Inferior parietal cortex (tissue), 1 donor: ENCODE results near the gene IFT81.

Experiments
- DNase-seq: peaks from one replicate; pipeline ENCODE4 v3.0.0-alpha.2; 2016; ENCODE audit errors: extremely low spot score

The IFT81 gene

DNA sequence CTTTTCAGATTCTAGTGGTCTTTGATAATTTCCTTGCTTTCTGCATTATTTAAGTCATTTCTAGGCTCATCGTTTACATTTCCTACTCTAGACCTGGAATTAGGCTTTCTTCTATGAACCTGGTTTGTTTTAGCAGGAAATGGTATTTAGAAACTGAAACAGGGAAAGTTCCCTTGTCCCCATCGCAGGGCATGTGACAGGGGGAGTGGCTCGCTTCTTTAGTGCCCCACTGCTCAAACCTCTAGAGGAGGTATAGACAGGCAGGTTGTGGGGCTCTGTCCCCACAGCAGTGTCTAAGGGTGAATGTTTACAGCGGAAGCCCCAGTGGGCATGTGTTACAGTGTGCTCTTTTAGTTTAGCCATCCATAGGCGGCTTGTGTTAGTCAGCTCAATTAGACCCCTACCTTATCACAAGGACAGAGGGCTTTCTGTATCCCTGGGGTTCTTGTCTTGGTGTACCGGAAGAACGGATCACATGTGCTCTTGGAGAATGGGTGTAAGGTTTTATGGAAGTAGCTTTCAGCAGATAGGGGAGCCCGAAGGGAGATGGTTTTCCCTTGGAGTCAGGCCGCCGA lies 25.0 kb downstream of the IFT81 start:
- DNase-seq = no peak

DNA sequence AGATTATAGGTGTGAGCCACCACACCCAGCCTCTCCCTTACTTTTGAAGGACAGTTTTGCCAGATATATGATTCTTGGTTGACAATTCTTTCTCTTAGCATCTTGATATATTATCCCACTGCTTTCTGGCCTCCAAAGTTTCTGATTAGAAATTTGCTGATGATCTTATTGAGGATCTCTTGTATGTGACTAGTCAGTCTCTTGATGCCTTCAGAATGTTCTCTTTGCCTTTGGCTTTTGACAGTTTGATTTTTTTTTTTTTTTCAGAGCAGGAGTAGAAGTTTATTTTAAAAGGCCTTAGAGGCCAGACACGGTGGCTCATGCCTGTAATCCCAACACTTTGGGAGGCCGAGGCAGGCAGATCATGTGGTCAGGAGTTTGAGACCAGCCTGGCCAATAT lies 32.6 kb downstream of the IFT81 start:
- DNase-seq = no peak

DNA sequence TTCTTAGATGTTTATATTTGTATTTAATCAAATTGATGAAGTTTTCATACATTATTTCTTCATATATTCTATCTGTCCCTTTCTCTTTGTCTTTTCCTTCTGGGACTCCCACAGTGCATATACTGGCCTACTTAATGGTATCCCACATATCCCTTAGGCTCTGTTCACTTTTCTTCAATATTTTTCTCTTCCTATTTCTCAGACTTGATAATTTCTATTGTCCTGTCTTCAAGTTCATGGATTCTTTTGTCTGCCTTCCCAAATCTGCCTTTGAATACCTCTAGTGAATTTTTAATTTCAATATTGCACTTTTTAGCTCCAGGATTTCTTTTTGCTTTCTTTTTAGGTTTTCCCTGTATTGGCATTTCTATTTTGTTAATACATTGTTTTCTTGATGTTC lies 33.4 kb downstream of the IFT81 start:
- DNase-seq = no peak

DNA sequence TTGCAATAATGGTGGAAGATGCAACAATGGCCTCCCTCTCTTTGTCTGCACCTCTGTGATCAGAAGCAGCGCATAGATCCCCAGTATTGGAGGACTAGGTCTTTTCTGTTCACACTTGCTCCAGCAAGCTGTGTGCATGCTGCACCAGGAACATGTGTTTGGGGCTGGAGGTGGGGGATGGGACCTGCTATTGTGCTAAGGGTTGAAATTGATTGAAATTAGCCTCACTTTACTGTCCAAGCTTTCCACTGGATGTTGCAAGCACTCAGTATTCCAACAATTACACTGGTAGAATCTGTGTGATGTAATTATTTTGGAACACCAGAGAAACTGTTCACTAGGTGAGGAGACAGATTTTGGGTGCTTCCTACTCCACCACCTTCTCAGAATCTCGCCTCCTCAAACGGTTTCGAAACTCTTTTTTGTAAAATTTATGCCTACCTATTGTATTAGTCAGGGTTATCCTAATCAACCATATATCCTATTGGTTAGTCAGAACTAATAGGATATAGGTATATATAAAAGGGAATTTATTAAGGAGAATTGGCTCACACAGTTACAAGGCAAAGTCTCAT lies 35.6 kb downstream of the IFT81 start:
- DNase-seq = no peak

DNA sequence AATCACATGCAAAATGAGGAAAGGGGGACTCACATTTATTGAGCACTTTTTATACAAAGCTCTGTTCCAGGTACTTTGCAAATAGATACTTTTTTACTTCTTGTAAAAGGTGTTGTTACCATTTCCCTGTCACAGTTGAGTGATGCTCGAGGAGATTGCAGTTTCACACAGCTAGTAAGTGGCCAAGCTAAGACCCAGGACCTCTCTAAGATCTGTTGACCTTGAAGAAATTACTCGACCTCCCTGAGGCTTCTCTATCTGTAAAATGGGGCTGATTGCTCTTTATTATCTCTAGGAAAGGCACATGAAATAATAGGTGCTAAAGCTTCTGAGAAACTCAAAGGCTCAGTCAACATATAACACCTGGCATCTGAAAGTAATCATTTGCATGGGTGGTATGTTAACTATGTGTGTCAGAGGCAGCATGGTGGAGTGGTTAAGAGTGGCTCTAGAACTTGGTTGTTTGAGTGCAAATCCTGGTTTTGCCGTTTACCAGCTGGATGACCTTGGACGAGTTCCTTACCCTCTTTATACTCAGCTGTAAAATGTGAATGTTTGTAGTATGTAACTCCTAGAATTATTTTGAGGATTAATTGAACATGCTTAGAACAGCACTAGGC lies 41.5 kb downstream of the IFT81 start:
- no peak for DNase-seq

DNA sequence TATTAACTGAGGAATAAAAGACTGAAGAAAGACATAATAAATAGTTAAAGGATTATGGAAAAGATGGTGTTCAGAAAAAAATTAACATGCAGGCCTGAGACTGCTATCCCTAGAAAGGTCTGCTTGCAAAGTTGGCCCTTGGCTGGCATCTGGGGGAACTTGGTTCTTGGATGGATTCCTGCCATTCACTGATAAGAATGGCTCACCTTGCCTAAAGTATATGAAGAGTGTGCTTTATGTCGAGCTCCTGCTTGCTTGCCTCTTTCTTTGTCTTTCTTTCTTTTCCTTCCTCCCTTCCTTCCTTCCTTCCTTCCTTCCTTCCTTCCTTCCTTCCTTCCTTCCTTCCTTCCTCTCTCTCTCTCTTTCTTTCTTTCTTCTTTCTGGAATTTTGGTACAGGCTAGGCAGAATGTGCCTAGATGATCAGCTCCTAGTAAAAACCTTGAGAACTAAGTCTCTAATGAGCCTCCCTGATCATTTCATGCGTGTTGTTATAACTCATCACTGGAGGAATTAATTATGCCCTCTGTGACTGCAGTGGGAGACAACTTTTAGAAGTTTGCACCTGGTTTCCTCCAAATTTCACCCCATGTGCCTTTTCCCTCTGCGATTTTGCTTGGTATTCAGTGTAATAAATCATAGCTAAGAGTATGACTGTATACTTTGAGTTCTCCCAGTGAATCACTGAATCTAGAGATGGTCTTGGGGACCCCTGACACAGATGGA lies 44.7 kb downstream of the IFT81 start:
- no peak for DNase-seq

DNA sequence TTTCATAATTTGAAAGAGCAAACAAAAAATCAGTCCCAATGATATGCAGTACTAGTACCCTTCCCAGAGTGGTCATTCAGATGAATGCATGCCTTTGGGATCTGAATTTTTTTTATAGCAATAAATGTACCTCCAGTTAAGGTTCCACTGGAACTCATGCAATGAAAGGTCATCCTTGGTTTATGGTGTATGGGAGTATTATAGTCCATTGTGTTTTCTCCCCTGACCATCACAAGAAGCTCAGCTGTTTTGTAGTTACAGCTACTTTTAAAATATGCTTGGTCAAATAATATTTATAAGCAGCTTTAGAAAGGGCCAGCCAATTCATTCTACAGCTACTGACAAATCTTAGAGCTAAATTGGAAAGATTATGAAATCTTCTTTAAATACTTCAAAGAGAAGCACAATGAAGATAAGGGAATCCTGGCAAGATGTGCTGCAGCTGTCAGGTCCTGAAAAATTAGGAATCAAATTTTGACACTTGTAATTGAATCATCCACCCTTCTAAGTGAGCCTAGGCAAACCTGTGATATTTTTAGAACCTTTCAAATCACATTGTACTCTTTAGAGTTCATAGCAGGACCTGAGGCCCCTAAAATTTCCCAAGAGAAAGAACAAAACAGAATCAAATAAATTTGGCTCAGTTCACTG lies 46.5 kb downstream of the IFT81 start:
- DNase-seq = no peak

DNA sequence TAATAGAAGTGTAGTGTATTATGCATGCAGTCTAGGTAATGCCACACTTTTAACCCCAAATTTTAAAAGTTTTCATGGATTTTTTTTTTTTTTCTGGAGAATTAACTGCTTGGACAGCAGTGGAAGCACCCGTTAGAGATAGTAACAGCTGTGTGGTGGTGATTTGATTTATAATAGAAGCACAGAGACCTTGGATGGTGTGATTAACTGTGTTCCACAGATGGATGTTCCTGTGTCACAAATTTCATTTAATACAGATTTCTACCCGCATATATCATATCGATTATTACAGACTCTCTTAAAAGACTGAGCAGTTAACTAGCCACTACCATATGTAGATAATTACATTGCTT lies 47.0 kb downstream of the IFT81 start:
- no peak for DNase-seq

DNA sequence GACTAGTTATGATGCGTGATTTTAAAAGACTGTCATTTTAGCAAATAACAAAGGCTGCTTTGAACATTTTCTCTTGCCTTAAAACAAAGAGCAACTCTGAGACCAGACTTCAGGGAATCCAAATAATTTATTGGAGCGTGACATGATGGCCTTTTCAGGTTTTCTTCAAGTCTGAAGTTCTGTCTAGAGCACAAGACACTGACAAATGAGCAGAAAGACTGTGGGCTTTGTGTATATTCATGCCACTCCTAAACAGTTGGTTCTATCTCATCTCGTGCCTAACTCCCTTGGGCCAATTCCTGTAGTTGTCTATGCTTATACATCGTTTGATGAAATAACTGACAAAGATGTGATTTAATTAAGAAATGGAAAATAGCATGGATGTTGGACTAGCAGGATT lies 47.5 kb downstream of the IFT81 start:
- DNase-seq = no peak

DNA sequence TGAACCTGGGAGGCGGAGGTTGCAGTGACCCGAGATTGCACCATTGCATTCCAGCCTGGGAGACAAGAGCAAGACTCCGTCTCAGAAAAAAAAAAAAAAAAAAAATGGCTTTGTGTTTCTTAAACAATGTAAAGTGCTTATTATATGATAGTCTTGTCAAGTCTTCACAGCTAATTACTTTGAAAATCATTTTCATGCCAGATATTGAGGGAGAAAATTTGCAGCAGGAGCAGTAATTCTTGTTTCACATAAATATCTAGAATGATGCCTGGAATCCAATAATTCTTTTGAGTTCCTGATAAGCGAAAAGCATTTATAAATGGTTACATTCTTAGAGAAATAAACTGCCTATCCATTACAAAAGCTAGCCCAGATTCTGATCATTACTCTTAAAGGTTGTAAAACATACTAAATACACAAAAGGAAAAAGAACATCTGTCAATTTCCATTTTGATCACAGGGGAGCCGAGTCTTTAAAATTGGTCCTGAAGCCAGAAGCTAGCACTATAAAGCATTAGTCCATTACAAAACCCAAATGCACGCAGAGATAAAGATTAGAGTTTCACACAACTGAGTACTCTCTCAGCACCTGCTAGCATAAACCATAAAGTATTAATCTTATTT lies 50.3 kb downstream of the IFT81 start:
- no peak for DNase-seq

DNA sequence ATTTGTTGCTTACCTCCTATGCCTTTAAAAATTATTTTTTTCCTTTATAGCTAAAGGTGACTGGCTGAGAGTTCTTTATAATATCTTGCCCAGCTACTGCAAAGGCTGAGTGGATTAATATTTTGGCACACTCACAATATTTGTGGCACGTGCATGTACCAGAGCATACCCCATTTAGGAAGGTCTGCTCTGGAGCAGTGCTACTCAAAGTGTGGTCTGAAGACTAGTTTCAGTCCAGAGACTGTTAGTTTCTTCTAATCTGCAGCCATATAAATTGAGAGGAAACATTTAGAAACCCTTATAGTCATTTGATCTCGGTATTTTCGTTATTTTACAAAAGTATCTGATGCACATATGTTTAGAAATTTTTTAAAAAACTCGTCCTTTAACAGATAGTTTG lies 51.0 kb downstream of the IFT81 start:
- no peak for DNase-seq

DNA sequence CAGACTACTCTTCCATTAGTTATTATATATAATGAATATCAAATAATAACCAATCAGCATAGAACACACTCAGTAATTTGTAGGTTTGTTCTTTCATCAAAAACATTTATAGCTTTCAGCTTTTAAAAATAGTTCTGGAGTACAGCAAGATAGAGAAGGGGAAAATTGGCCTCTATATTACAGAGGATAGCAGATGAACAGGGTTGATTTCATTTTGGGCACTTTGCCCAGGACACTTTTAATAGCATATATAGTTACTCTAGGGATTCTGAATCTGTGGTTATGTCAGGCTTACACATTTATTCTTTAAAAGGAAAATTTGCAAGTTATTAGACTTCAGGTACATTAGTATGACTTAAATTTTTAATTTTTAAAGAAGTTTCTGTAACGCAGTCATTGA lies 52.6 kb downstream of the IFT81 start:
- DNase-seq = no peak

DNA sequence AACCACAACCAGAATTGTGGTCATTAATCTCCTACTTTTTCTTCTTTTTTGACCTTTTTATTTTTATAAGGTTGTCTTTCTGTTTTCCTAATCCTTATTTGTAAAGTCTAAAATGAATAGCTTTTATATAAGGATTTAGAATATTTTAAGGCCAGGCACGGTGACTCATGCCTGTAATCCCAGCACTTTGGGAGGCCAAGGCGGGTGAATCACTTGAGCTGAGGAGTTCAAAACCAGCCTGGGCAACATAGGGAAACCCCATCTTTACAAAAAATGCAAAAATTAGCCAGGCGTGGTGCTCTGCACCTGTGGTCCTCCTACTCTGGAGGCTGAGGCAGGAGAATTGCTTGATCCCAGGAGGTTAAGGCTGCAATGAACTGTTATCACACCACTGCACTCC lies 55.1 kb downstream of the IFT81 start:
- no peak for DNase-seq

DNA sequence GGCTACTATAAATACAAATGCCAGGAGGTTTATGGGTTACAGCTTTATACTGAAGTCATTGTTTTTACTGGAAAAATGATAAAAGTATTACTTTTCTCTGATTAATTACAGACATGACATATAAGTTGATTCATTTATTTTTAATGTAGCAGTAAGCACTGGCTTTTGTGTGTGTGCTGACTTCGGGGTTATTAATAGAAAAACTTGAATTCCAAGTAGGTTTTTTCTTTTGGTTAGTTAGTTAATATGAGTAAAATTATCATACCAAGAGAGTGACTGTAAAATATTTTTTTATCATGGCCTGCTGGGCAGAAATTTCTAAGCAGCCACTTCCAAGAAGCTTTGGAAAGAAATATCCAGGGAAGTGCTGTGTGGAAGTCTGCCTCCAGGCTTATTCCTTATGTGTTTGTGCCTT lies 56.4 kb downstream of the IFT81 start:
- DNase-seq = no peak

DNA sequence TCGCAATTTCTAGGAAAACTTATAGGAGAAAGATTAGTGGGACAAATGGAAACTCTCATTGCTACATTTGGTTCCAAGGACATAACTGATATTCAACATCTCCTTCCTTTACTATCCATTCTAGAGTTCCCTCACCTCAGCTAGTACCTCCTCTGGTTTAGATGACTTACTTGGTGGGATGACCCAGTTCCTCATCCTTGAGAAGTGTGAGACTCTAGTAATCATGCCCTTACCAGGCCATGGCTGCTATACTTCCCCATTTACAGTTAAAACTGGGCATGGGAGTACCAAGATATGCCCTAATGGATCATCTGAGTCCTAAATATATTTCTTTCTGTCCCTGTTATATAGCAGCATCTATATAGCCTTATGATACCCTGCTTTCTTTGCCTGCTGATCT lies 58.1 kb downstream of the IFT81 start:
- no peak for DNase-seq

DNA sequence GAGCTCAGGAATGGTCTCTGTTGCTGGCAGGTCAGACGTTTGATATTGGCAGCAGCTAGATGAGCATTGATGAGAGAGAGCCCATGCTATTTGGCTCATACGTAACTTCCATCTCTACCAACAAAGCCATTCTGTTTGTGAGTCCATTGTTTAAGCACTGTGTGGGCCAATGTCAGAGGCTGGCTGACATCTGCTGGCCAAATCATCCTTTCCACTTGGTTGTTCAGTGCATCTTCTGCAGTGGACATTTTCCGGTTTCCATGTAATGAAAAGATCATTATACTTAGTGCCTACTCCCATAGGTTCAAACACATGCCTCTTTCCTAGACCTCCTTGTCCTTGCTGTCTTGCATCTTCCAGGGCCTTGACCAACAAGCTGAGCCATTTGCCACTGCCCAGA lies 59.2 kb downstream of the IFT81 start:
- peak; percentile 65 for DNase-seq

DNA sequence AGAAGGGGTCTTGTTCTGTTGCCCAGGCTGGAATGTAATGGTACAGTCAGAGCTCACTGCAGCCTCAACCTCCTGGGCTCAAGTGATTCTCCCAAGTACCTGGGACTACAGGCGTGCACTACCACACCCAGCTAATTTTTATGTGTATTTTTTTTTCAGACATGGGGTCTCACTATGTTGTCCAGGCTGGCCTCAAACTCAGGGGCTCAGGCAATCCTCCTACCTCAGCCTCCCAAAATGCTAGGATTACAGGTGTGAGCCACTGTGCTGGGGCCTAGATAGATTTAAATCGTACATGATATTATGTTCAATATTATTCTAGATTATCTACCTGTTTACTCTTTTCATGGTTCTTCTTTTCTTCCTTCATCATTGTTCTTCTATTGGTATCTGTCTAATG lies 61.5 kb downstream of the IFT81 start:
- no peak for DNase-seq

DNA sequence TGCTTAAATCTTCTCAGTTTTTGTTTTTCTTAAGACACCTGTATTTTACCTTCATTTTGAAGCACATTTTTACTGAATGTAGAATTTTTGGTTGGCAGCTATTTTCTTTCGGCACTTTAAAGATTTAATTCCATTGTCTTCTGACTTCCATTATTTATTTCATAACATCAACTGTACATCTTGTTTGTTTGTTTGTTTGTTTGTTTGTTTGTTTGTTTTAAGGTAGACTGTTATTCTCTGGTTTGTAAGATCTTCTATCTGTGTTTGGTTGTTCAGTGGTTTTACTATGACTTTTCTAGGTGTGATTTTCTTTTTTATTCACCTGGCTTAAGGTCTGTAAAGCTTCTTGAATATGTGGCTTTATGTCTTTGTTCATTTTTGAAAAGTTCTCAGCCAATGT lies 61.9 kb downstream of the IFT81 start:
- no peak for DNase-seq

DNA sequence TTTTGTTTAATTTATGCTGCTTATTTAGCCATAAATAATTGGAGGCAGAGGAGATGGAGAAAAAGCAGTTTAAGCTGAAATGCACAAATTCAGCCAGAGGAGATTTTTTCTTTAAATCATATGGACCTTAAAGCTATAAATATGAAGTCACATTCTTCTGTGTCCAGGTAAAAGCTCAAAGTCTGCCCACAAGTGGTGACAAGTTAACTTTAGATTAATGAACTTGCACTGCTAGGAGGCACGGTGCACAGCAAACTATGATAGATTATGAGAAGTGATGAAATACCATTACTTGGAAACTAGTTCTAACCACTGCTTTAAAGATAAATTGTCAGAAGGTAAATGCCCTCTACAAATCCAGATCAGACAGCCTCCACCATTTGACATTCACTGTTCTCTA lies 69.0 kb downstream of the IFT81 start:
- DNase-seq = no peak

DNA sequence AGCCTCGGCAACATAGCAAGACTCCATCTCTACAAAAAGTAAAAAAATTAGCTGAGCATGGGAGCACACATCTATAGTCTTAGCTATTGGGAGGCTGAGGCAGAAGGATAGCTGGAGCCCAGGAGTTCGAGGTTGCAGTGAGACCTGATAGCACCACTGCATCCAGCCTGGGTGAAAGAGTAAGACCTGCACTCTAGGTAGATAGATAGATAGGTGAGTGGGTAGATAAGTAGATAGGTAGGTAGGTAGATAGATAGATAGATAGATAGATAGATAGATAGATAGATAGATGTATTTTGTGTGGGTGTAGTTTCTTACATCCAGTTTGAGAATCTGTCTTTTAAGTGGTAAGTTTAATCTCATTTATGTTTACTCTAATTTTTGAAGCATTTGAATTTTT lies 72.8 kb downstream of the IFT81 start:
- DNase-seq = no peak

DNA sequence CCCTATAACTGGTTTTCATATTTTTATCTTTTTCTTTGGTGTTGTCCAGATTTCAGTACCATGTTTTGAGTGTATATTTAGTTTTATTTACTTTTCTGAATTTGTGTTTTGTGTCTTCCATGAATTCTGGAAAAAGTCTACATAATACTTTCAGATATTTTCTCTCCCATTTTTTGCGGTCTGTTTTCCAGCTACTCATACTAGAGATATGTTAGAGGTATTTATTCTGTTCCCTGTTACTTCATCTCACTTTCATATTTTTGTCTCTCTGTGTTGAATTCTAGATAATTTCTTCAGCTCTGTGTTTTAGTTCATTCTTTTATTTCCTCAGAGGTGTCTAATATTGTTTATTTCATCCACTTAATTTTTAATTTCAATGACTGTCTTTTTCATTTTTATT lies 74.2 kb downstream of the IFT81 start:
- DNase-seq = no peak
